ENCODE results near the gene USP22.

DNA sequence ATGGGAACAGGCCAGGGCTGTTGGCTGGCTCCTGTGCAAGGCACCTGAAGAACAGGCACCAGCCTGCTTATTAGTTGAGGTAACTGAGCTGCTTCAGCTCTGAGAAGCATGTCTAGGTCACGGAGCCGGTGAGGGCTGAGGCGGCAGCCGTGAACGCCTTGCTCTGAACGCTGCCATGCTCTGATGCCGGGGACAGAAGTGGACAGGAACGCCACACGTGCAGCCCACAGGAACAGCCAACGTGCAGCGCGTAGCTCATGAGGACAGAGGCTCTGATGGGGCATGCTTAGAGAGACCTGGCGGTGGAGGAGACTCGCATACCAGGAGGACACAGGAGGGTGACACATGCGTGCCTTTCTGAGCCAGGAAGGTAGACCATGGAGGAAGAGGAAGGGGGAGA is 25.6 kb downstream of the USP22 start:
- TF ChIP-seq, protein P1, sequence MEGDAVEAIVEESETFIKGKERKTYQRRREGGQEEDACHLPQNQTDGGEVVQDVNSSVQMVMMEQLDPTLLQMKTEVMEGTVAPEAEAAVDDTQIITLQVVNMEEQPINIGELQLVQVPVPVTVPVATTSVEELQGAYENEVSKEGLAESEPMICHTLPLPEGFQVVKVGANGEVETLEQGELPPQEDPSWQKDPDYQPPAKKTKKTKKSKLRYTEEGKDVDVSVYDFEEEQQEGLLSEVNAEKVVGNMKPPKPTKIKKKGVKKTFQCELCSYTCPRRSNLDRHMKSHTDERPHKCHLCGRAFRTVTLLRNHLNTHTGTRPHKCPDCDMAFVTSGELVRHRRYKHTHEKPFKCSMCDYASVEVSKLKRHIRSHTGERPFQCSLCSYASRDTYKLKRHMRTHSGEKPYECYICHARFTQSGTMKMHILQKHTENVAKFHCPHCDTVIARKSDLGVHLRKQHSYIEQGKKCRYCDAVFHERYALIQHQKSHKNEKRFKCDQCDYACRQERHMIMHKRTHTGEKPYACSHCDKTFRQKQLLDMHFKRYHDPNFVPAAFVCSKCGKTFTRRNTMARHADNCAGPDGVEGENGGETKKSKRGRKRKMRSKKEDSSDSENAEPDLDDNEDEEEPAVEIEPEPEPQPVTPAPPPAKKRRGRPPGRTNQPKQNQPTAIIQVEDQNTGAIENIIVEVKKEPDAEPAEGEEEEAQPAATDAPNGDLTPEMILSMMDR (IDR thresholded peaks at IDR 0.05): no peak
- no peak for TF ChIP-seq POLR2A (IDR thresholded peaks at IDR 0.05)
